ENCODE results near the gene KAZN.

KAZN gene

GRCh38 chr1:15106608-15107007, 508.1 kb downstream of the KAZN start:
- no peak for DNase-seq (ENCODE audit: low read depth)
- TF ChIP-seq CTCF (conservative IDR thresholded peaks at IDR 0.05; ENCODE audit: control insufficient read depth, insufficient read depth, low read depth, low read length): no peak

GRCh38 chr1:15107058-15107687, 508.7 kb downstream of the KAZN start:
- H3K4me3 ChIP-seq (ENCODE audit: control insufficient read depth, low read depth, low read length): no peak overlapping the region
- TF ChIP-seq CTCF (conservative IDR thresholded peaks at IDR 0.05; ENCODE audit: control insufficient read depth, insufficient read depth, low read depth, low read length): no peak
- no peak for DNase-seq (ENCODE audit: low read depth)

More at GRCh38 chr1:15106608-15107007, 508.1 kb downstream of the KAZN start:
- no peak overlapping the region for H3K4me3 ChIP-seq (ENCODE audit: control insufficient read depth, low read depth, low read length)

- no peak overlapping the region for H3K4me3 ChIP-seq (ENCODE audit: control insufficient read depth, low read depth, low read length)
- no peak for TF ChIP-seq CTCF (conservative IDR thresholded peaks at IDR 0.05; ENCODE audit: control insufficient read depth, insufficient read depth, low read depth, low read length)
Measured at GRCh38 chr1:15107911-15108310, 509.4 kb downstream of the KAZN start.

GRCh38 chr1:15110128-15110866, 511.8 kb downstream of the KAZN start:
- no peak overlapping the region for H3K4me3 ChIP-seq (ENCODE audit: control insufficient read depth, low read depth, low read length)
- no peak for DNase-seq (ENCODE audit: low read depth)
- no peak for TF ChIP-seq CTCF (conservative IDR thresholded peaks at IDR 0.05; ENCODE audit: control insufficient read depth, insufficient read depth, low read depth, low read length)

More at GRCh38 chr1:15107911-15108310, 509.4 kb downstream of the KAZN start:
- no peak for DNase-seq (ENCODE audit: low read depth)

GRCh38 chr1:15110867-15111230, 512.4 kb downstream of the KAZN start:
- no peak overlapping the region for H3K4me3 ChIP-seq (ENCODE audit: control insufficient read depth, low read depth, low read length)
- DNase-seq (ENCODE audit: low read depth): no peak
- TF ChIP-seq CTCF (conservative IDR thresholded peaks at IDR 0.05; ENCODE audit: control insufficient read depth, insufficient read depth, low read depth, low read length): no peak

- no peak for TF ChIP-seq CTCF (conservative IDR thresholded peaks at IDR 0.05; ENCODE audit: control insufficient read depth, insufficient read depth, low read depth, low read length)
- DNase-seq (ENCODE audit: low read depth): no peak
- no peak overlapping the region for H3K4me3 ChIP-seq (ENCODE audit: control insufficient read depth, low read depth, low read length)
Measured at GRCh38 chr1:15113146-15113545, 514.7 kb downstream of the KAZN start.

Data from fibroblast of mammary gland (primary cell).